Measurements from ENCODE around the gene EFNA1.

DNA sequence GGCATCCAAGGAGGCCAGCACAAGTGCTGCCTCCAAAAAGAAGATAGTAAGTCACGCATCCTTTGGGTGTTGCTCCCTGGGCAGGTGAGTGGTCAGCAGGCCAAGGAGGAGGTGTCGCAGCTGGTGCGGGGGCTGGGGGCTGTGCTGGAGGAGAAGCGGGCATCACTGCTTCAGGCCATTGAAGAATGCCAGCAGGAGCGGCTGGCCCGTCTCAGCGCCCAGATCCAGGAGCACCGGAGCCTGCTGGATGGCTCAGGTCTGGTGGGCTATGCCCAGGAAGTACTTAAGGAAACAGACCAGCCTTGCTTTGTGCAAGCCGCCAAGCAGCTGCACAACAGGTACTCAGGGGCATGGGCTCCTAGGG lies 50.2 kb downstream of the EFNA1 start:
- TF ChIP-seq, protein P1, sequence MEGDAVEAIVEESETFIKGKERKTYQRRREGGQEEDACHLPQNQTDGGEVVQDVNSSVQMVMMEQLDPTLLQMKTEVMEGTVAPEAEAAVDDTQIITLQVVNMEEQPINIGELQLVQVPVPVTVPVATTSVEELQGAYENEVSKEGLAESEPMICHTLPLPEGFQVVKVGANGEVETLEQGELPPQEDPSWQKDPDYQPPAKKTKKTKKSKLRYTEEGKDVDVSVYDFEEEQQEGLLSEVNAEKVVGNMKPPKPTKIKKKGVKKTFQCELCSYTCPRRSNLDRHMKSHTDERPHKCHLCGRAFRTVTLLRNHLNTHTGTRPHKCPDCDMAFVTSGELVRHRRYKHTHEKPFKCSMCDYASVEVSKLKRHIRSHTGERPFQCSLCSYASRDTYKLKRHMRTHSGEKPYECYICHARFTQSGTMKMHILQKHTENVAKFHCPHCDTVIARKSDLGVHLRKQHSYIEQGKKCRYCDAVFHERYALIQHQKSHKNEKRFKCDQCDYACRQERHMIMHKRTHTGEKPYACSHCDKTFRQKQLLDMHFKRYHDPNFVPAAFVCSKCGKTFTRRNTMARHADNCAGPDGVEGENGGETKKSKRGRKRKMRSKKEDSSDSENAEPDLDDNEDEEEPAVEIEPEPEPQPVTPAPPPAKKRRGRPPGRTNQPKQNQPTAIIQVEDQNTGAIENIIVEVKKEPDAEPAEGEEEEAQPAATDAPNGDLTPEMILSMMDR (IDR thresholded peaks at IDR 0.05) = no peak
- TF ChIP-seq EZH2 (IDR thresholded peaks at IDR 0.05) = no peak

Data from neural progenitor cell (in vitro differentiated cells).